Mesendoderm (in vitro differentiated cells): ENCODE data around the gene CHRNA4.
A peak's percentile ranks its signal among the peaks of the same experiment; 100 is the strongest.

ENCODE experiments used
- DNase-seq: peaks from one replicate; pipeline ENCODE4 v3.0.0; 2013
- H2AK5ac ChIP-seq: 2 replicates; pipeline ENCODE4 v1.6.1; 2013; ENCODE audit warnings: low read length, inconsistent platforms
- H2BK120ac ChIP-seq: 2 replicates; pipeline ENCODE4 v1.6.1; 2013; ENCODE audit warnings: low read depth, mild to moderate bottlenecking, low read length, moderate library complexity, mixed read lengths
- H2BK15ac ChIP-seq: replicated peaks from 2 replicates; pipeline ENCODE4 v1.6.1; 2013; ENCODE audit warnings: low read depth, mild to moderate bottlenecking, moderate library complexity
- H2BK5ac ChIP-seq: 2 replicates; pipeline ENCODE4 v1.6.1; 2013; ENCODE audit warnings: low read length, inconsistent platforms
- H3K18ac ChIP-seq: 2 replicates; pipeline ENCODE4 v1.6.1; 2013; ENCODE audit warnings: mild to moderate bottlenecking, low read length, mixed read lengths
- H3K23ac ChIP-seq: one replicate; pipeline ENCODE4 v1.6.1; 2013; ENCODE audit warnings: low read length
- H3K27ac ChIP-seq: 2 replicates; pipeline ENCODE4 v1.5.1; 2013; ENCODE audit warnings: low read depth, mild to moderate bottlenecking, inconsistent platforms, low read length, moderate library complexity
- H3K27me3 ChIP-seq: 2 replicates; pipeline ENCODE4 v1.6.1; 2013; ENCODE audit warnings: low read length, control low read depth, mild to moderate bottlenecking, inconsistent platforms; ENCODE audit not compliant: insufficient read depth, poor library complexity
- H3K36me3 ChIP-seq: 2 replicates; pipeline ENCODE4 v1.6.1; 2013; ENCODE audit warnings: low read length, inconsistent platforms; ENCODE audit not compliant: control insufficient read depth, insufficient read depth
- H3K4ac ChIP-seq: one replicate; pipeline ENCODE4 v1.6.1; 2013; ENCODE audit warnings: low read depth, mild to moderate bottlenecking, low read length, moderate library complexity
- H3K4me1 ChIP-seq: 2 replicates; pipeline ENCODE4 v1.6.1; 2013; ENCODE audit warnings: low read depth, low read length, inconsistent platforms; ENCODE audit not compliant: control insufficient read depth
- H3K4me2 ChIP-seq: 2 replicates; pipeline ENCODE4 v1.6.1; 2013; ENCODE audit warnings: low read length
- H3K4me3 ChIP-seq: 2 replicates; pipeline ENCODE4 v1.5.1; 2013; ENCODE audit warnings: mild to moderate bottlenecking, low read length
- H3K56ac ChIP-seq: one replicate; pipeline ENCODE4 v1.6.1; 2013; ENCODE audit warnings: low read length
- H3K79me1 ChIP-seq: 2 replicates; pipeline ENCODE4 v1.6.1; 2013; ENCODE audit warnings: low read length, inconsistent platforms
- H3K79me2 ChIP-seq: 2 replicates; pipeline ENCODE4 v1.6.1; 2013; ENCODE audit warnings: mild to moderate bottlenecking, low read length; ENCODE audit not compliant: control insufficient read depth, insufficient read depth
- H3K9ac ChIP-seq: 2 replicates; pipeline ENCODE4 v1.6.1; 2013; ENCODE audit warnings: low read length, inconsistent platforms
- H4K5ac ChIP-seq: one replicate; pipeline ENCODE4 v1.6.1; 2013; ENCODE audit warnings: low read length
- H4K8ac ChIP-seq: one replicate; pipeline ENCODE4 v1.6.1; 2013; ENCODE audit warnings: low read depth, mild to moderate bottlenecking, control low read depth, low read length, moderate library complexity
- WGBS: extraction: QIAGEN DNeasy Blood & Tissue Kit; methylation state at CpG from one replicate; pipeline ENCODE4 v1.1.7; 2013; ENCODE audit warnings: low lambda C conversion rate, missing lambda C conversion rate; ENCODE audit not compliant: insufficient coverage; ENCODE audit errors: extremely low coverage; 5-methylcytosine and 5-hydroxymethylcytosine counted together

Gene CHRNA4

DNA sequence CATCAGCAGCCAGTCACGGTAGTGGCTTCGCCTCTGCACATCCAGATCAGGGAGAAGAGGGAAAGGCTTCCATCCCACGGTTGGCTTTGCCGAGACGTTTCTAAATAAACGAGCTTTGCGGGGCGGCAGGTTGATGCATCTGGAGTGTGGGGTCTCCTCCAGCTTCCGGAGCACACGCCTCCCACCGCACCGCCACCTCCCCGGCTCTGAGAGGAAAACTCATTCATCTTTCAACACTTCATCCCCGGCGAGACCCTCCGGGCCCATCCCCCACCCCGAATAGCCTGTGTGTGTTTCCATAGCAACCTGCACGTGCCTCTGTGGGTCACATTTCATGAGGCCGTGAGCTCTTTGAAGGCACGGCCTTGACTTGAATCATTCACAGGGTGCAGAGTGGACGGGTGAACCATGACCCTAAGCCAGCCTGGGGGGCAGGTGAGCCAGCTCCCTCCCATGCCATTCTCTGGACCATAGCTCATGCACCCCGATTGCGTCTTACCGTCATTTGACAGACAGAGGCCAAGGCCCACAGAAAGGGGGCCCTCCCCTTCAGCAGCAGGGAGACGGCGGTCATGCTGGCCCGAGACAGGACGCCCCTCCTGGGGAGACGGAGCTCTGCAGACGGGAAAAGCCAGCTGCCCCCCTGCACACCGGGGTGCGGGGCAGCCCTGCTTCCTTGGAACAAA, 16.2 kb upstream of the CHRNA4 start:
- Histone ChIP-seq H4K8ac (no peak overlapping the region), H3K4me3 (no peak overlapping the region), H4K5ac (no peak overlapping the region), H3K4me2 (no peak overlapping the region), H3K27ac (no peak overlapping the region), H3K18ac (no peak overlapping the region), H3K36me3 (no peaks in the 10 kb centered on the region), H3K56ac (no peak overlapping the region), H2AK5ac (no peak overlapping the region), H3K79me2 (no peaks in the 10 kb centered on the region), H3K27me3 (no peaks in the 10 kb centered on the region), H3K9ac (no peak overlapping the region), H3K4ac (no peak overlapping the region), H3K23ac (no peak overlapping the region), H2BK15ac (no peak overlapping the region), H2BK5ac (no peak overlapping the region), H3K4me1 (no peaks in the 10 kb centered on the region), H2BK120ac (no peak overlapping the region), H3K79me1 (no peaks in the 10 kb centered on the region)
- peak; percentile 64 for DNase-seq
- no CpG with 5 or more reads among the region's 32 CpGs for WGBS

DNA sequence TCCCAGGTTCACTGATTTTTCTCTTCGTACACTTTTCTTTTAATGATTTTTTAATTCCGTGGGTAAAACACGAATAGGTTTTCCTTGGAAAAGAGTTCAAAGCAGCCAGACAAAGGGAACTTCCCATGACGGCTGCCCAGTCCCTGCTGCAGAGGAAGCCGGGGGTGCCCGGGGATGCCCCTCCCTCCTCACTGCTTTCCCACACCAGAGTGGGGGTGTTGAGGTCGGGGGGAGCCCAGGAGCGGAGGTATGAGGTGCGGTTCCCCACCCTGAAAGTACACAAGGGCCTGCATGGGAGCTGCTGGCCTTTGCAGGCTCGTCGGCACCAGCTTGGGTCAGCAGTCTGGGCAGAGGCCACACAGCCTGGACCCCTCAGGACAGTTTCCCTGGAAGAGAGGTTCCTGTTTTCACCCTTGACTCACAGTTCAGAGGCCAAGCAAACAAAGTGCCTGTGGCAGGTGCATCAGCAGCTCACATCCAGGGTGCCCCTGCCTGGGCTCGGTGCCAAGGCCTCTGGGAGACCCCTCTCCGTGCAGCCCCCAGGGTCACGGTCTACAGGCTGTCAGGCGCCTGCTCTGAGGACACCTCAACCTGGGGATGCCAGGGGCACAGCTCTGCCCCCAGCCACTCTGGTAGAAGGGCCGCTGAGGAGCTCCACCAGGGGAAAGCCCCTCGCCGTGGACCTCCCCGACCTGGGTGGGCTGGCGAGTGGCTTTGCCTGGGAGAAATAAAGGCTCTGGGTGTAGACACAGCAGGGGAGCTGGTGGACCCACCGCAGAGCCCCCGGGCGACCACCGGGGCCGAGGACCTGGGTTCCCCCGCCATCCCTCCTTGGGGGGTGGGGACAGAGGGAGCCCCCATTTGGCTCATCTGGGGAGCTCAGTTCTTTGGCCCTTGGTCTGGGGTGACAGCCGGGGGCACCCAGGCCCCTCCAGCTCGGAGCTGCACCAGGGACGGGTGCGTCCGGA, 15.4 kb upstream of the CHRNA4 start:
- H3K56ac ChIP-seq = no peak overlapping the region
- no peak overlapping the region for H3K27ac ChIP-seq
- no peak overlapping the region for H2AK5ac ChIP-seq
- H2BK5ac ChIP-seq = no peak overlapping the region
- H2BK15ac ChIP-seq = no peak overlapping the region
- H3K4me2 ChIP-seq = no peak overlapping the region
- H3K4ac ChIP-seq = no peak overlapping the region
- H3K79me2 ChIP-seq = no peaks in the 10 kb centered on the region
- H3K23ac ChIP-seq = no peak overlapping the region
- no peak for DNase-seq
- H3K18ac ChIP-seq = no peak overlapping the region
- H3K79me1 ChIP-seq = no peaks in the 10 kb centered on the region
- no peaks in the 10 kb centered on the region for H3K27me3 ChIP-seq
- H3K36me3 ChIP-seq = no peaks in the 10 kb centered on the region
- H3K4me3 ChIP-seq = no peak overlapping the region
- no peaks in the 10 kb centered on the region for H3K4me1 ChIP-seq
- WGBS = no CpG with 5 or more reads among the region's 31 CpGs
- no peak overlapping the region for H3K9ac ChIP-seq
- H4K8ac ChIP-seq = no peak overlapping the region
- H2BK120ac ChIP-seq = no peak overlapping the region
- H4K5ac ChIP-seq = no peak overlapping the region

DNA sequence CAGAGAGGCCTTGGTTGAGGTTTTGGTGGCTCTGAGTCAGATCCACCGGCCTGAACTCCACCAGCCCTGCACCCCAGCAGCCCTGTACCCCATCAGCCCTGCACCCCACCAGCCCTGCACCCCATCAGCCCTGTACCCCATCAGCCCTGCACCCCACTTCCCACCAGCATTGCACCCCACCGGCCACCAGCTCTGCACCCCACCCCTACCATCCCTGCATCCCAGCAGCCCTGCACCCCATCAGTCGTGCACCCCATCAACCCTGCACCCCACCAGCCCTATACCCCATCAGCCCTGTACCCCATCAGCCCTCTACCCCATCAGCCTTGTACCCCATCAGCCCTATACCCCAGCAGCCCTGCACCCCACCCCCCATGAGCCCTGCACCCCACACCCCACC, 14.3 kb upstream of the CHRNA4 start:
- Histone ChIP-seq H2AK5ac (no peak overlapping the region), H3K27ac (no peak overlapping the region), H2BK5ac (no peak overlapping the region), H3K18ac (no peak overlapping the region), H3K79me1 (no peaks in the 10 kb centered on the region), H4K5ac (no peak overlapping the region), H2BK15ac (no peak overlapping the region), H3K79me2 (no peaks in the 10 kb centered on the region), H3K23ac (no peak overlapping the region), H4K8ac (no peak overlapping the region), H3K4me2 (no peak overlapping the region), H3K4me3 (no peak overlapping the region), H3K4ac (no peak overlapping the region), H3K36me3 (no peaks in the 10 kb centered on the region), H3K27me3 (no peaks in the 10 kb centered on the region), H3K9ac (no peak overlapping the region), H3K56ac (no peak overlapping the region), H3K4me1 (no peaks in the 10 kb centered on the region), H2BK120ac (no peak overlapping the region)
- WGBS = no CpG with 5 or more reads among the region's 3 CpGs
- no peak for DNase-seq

DNA sequence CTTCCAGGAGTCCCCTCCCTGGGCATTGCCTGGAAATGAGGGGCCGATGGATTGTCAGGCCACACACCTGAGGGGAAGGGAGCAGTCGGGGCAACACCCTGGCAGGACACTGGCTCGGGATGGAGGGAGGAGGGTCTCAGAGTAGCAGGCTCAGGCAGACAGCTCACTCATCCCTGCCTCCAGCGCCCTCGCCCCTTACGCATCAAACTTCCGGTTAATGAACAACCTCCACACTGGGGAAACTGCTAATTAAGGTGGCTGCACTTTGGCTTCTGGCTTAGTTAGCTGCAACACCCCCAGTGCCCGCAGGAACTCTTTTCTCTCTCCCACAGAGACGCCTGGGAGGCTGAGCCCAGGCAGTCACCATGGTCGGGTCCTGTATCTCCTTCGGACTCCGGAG, 13.4 kb upstream of the CHRNA4 start:
- H3K4me2 ChIP-seq = no peak overlapping the region
- no CpG with 5 or more reads among the region's 12 CpGs for WGBS
- H3K9ac ChIP-seq = no peak overlapping the region
- no peaks in the 10 kb centered on the region for H3K27me3 ChIP-seq
- no peak overlapping the region for H2BK120ac ChIP-seq
- H4K8ac ChIP-seq = no peak overlapping the region
- H3K79me2 ChIP-seq = no peaks in the 10 kb centered on the region
- H2BK5ac ChIP-seq = no peak overlapping the region
- no peak overlapping the region for H3K56ac ChIP-seq
- H3K18ac ChIP-seq = no peak overlapping the region
- H2AK5ac ChIP-seq = no peak overlapping the region
- H3K23ac ChIP-seq = no peak overlapping the region
- DNase-seq = no peak
- no peak overlapping the region for H4K5ac ChIP-seq
- no peak overlapping the region for H2BK15ac ChIP-seq
- H3K4me1 ChIP-seq = no peaks in the 10 kb centered on the region
- H3K27ac ChIP-seq = no peak overlapping the region
- no peaks in the 10 kb centered on the region for H3K36me3 ChIP-seq
- H3K4ac ChIP-seq = no peak overlapping the region
- H3K79me1 ChIP-seq = no peaks in the 10 kb centered on the region
- no peak overlapping the region for H3K4me3 ChIP-seq

GRCh38 chr20:63373996-63374395, 12.8 kb upstream of the CHRNA4 start:
- Histone ChIP-seq H3K9ac (no peak overlapping the region), H3K79me1 (no peaks in the 10 kb centered on the region), H3K36me3 (no peaks in the 10 kb centered on the region), H3K27me3 (no peaks in the 10 kb centered on the region), H3K56ac (no peak overlapping the region), H4K8ac (no peak overlapping the region), H3K4ac (no peak overlapping the region), H3K4me1 (no peaks in the 10 kb centered on the region), H3K27ac (no peak overlapping the region), H2AK5ac (no peak overlapping the region), H2BK5ac (no peak overlapping the region), H3K4me2 (no peak overlapping the region), H2BK120ac (no peak overlapping the region), H3K18ac (no peak overlapping the region), H4K5ac (no peak overlapping the region), H2BK15ac (no peak overlapping the region), H3K4me3 (no peak overlapping the region), H3K79me2 (no peaks in the 10 kb centered on the region), H3K23ac (no peak overlapping the region)
- no peak for DNase-seq
- no CpG with 5 or more reads among the region's 19 CpGs for WGBS
